Breast epithelium (tissue), 4 donors: ENCODE data around the gene PRRX2. TPM values are rescaled to one million over a fixed set of nuclear protein-coding genes. Genes with fewer than 3 reads are reported as not detected.
A peak's percentile ranks its signal among the peaks of the same experiment; 100 is the strongest.
"Not testable (repeated sequence)": the region's sequence is repeated elsewhere in the genome, so short reads cannot be mapped to it uniquely, and the experiment has no call there.

Source experiments
- DNase-seq, 2 donors: peaks; one replicate each; pipeline ENCODE4 v3.0.0-alpha.2; 2019; ENCODE audit warnings: low spot score in 2 of 2
- H3K27ac ChIP-seq, 2 donors: fragments of 200-600 bp; sonication (generic) in 1 of 2; one replicate each; pipeline ENCODE4 v1.5.1; 2016 to 2019; ENCODE audit warnings: mild to moderate bottlenecking in 1 of 2
- H3K27me3 ChIP-seq, 2 donors: fragments of 200-600 bp; sonication (generic) in 1 of 2; one replicate each; pipeline versions ENCODE4 v1.5.1 to v1.6.0; 2017 to 2019; ENCODE audit warnings: control low read depth in 1 of 2, mild to moderate bottlenecking in 1 of 2
- H3K36me3 ChIP-seq: fragments of 200-600 bp; one replicate; pipeline ENCODE4 v1.5.1; 2019
- H3K4me1 ChIP-seq, 2 donors: fragments of 200-600 bp; sonication (generic); one replicate each; pipeline ENCODE4 v1.5.1; 2016 to 2019; ENCODE audit warnings: control low read depth in 1 of 2
- H3K4me3 ChIP-seq, 3 donors: fragments of 200-600 bp; sonication (generic); 1 replicate in 2 of 3; 2 replicates in 1 of 3; pipeline ENCODE4 v1.5.1; 2016 to 2019; ENCODE audit warnings: mild to moderate bottlenecking in 3 of 3, moderate library complexity in 2 of 3
- H3K9me3 ChIP-seq, 2 donors: fragments of 200-600 bp; sonication (generic) in 1 of 2; one replicate each; pipeline ENCODE4 v1.5.1; 2016 to 2019; ENCODE audit warnings: control low read depth in 1 of 2
- POLR2A ChIP-seq: fragments of 450-650 bp; IDR thresholded peaks from one replicate; pipeline ENCODE4 v1.6.1; 2016; ENCODE audit warnings: antibody characterized with exemption, mild to moderate bottlenecking, moderate library complexity
- POLR2AphosphoS5 ChIP-seq, 3 donors: sonication (generic); formaldehyde crosslinking; IDR thresholded peaks; one replicate each; pipeline ENCODE4 v1.6.1; 2017; ENCODE audit warnings: antibody characterized with exemption in 3 of 3
- intact Hi-C: fragments of 100-400 bp; cut with DNase I; formaldehyde crosslinking; loops from one replicate; pipeline ENCODE4 v1.15.1; 2023; ENCODE audit warnings: low total_unique reads
- total RNA-seq, 3 donors: library from RNA; depleted of rRNA; stranded (reverse); fragments of >200 nt; gene quantifications; one replicate each; pipeline ENCODE4 v1.1.0, GENCODE V29; 2016
- TF ChIP-seq, protein P1 (sequence below), 3 donors: fragments of 450-650 bp; IDR thresholded peaks; one replicate each; pipeline ENCODE4 v1.5.1; 2016 to 2017; ENCODE audit warnings: antibody characterized with exemption in 3 of 3, mild to moderate bottlenecking in 3 of 3, moderate library complexity in 3 of 3

The PRRX2 gene
- total RNA-seq, 3 donors from 2014 or later: 4.4 to 35.1 (median 9.9) TPM

DNA sequence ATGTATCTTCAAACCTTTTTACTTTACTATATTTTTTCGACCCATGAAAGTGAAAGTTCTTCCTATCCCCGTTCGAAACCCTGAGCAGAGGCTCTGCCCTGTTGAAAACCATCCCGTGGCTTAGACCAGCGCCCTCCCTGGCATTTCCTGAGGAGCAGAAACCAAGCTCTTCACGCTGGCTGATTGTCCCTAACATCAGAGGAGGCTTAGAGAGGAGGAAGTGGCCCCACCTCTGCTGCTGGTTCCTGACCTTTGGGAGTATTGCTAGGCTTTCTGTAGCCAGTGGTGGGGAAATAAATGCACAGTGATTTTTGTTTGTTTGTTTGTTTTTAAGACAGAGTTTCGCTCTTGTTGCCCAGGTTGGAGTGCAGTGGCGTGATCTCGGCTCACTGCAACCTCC is 91.6 kb downstream of the PRRX2 start:
- intact Hi-C loops: no loop called here
- Histone ChIP-seq H3K9me3 (no peaks in the 10 kb centered on the region), H3K4me3 (no peak overlapping the region), H3K36me3 (no peaks in the 10 kb centered on the region), H3K27ac (no peak overlapping the region), H3K27me3 (no peaks in the 10 kb centered on the region), H3K4me1 (peaks cover 3 to 13% of the 10 kb centered on the region in 2 donors)
- TF ChIP-seq POLR2AphosphoS5 (IDR thresholded peaks at IDR 0.05) (no peak), POLR2A (no peak)
- TF ChIP-seq, protein P1, sequence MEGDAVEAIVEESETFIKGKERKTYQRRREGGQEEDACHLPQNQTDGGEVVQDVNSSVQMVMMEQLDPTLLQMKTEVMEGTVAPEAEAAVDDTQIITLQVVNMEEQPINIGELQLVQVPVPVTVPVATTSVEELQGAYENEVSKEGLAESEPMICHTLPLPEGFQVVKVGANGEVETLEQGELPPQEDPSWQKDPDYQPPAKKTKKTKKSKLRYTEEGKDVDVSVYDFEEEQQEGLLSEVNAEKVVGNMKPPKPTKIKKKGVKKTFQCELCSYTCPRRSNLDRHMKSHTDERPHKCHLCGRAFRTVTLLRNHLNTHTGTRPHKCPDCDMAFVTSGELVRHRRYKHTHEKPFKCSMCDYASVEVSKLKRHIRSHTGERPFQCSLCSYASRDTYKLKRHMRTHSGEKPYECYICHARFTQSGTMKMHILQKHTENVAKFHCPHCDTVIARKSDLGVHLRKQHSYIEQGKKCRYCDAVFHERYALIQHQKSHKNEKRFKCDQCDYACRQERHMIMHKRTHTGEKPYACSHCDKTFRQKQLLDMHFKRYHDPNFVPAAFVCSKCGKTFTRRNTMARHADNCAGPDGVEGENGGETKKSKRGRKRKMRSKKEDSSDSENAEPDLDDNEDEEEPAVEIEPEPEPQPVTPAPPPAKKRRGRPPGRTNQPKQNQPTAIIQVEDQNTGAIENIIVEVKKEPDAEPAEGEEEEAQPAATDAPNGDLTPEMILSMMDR (IDR thresholded peaks at IDR 0.05): no peak
- DNase-seq: no peak

DNA sequence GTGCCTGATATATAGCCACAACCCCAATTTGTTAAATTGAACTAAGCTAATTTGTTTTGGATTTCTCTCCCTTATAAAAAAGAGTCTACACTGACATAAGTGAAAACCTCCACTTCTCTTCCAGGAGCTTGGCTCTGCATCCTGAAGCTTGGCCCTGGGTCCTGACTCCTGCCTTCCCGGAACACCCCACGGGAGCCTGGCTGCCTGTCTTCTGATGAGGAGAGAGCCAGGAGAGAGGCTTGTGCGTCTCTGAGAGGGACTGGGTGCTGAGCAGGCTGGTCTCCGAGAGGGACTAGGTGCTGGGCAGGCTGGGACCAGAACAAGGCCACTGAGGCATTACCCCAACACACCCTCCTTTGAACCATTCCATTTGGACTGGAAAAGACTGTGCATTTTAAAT is 93.9 kb downstream of the PRRX2 start:
- TF ChIP-seq POLR2AphosphoS5 (IDR thresholded peaks at IDR 0.05) (no peak), POLR2A (no peak)
- TF ChIP-seq, protein P1 (IDR thresholded peaks at IDR 0.05): no peak
- peaks cover 3 to 5% of the 10 kb centered on the region in 2 donors for H3K4me1 ChIP-seq
- no peaks in the 10 kb centered on the region for H3K36me3 ChIP-seq
- no peak overlapping the region for H3K4me3 ChIP-seq
- H3K27ac ChIP-seq: peak overlapping the region; percentile 72 to 79
- no peak for DNase-seq
- intact Hi-C loops: no loop called here
- H3K27me3 ChIP-seq: no peaks in the 10 kb centered on the region
- H3K9me3 ChIP-seq: no peaks in the 10 kb centered on the region

DNA sequence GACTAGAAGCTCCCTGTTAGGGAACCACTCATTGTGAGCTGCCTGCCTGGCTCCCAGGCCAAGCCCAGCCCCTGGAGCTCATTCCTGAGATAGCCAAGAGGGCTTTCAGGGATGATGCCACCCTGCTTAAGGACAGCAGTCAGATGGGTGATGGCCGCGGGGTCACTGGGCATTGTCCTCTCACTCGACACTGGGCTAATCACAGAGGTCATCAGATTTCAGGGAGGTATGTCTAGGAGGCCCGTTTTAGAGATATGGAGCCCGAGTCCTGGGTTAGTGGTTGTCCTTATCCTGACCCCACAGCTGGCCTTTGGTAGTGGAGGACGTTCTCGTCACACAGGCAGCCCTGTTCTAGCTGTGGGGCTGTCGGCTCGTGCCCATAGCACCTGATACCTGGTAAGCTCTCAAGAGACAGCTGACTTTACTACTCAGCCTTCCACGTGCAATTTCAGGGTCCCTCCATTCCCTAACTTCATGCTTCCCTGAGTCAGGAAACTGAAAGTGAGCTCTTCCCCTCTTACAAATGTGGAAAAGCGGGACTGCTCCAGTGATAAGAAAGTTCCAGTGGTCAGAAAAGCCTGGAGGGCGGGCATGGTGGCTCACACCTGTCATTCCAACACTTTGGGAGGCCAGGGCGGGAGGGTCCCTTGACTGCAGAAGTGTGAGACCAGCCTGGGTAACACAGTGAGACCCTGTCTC is 94.5 kb downstream of the PRRX2 start:
- no peaks in the 10 kb centered on the region for H3K36me3 ChIP-seq
- no peak for DNase-seq
- H3K9me3 ChIP-seq: no peaks in the 10 kb centered on the region
- H3K27me3 ChIP-seq: no peaks in the 10 kb centered on the region
- peaks cover 3 to 5% of the 10 kb centered on the region in 2 donors for H3K4me1 ChIP-seq
- TF ChIP-seq, protein P1 (IDR thresholded peaks at IDR 0.05): no peak
- TF ChIP-seq POLR2A (no peak), POLR2AphosphoS5 (IDR thresholded peaks at IDR 0.05) (no peak)
- intact Hi-C loops: no loop called here
- no peak overlapping the region for H3K4me3 ChIP-seq
- peak overlapping the region; percentile 72 to 79 for H3K27ac ChIP-seq

DNA sequence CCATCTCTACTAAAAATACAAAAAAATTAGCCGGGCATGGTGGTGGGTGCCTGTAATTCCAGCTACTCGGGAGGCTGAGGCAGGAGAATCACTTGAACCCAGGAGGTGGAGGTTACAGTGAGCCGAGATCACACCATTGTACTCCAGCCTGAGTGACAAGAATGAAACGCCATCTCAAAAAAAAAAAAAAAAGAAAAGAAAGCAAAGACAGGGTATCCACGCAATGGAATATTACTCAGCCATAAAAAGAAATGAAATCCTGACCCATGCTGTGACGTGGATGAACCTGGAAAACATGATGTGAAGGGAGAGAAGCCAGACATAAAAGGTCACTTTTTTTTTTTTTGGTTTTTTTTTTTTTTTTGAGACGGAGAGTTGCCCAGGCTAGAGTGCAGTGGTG is 95.3 kb downstream of the PRRX2 start:
- H3K9me3 ChIP-seq, intact Hi-C loops, H3K4me3 ChIP-seq, H3K27me3 ChIP-seq, DNase-seq, H3K4me1 ChIP-seq, H3K36me3 ChIP-seq: not testable (repeated sequence)
- H3K27ac ChIP-seq: peak overlapping the region; percentile 87 to 91

DNA sequence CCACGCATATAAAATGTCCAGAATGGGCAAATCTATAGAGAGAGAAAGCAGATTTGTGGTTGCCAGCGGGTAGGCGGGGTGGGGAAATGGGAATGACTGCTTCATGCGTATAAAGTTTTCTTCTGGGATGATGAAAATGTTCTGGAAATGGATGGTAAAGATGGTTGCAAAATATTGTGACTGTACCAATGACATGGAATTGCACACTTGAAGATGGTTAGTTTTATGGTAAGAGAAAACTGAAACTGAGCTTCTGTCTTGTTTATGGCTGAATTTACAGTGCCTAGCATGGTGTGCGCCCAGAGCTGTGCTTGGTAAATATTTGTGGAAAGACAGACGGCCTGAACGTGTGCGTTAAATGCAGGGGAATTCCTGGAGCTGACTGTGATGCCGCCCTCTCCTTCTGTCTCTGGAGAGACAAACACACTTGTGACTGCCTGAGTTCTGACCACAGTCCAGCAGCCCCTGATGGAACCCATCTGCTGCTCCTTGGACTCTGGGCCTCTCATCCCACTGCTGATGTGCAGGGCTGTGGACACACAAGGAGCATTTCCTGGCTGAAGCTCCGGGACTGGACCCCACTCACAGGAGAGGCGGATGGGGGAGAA is 96.0 kb downstream of the PRRX2 start:
- Histone ChIP-seq H3K4me3 (no peak overlapping the region), H3K4me1 (peaks cover 3 to 5% of the 10 kb centered on the region in 2 donors), H3K9me3 (no peaks in the 10 kb centered on the region), H3K27ac (peak overlapping the region; percentile 87 to 91), H3K36me3 (no peaks in the 10 kb centered on the region), H3K27me3 (no peaks in the 10 kb centered on the region)
- TF ChIP-seq POLR2A (no peak), POLR2AphosphoS5 (IDR thresholded peaks at IDR 0.05) (no peak)
- TF ChIP-seq, protein P1 (IDR thresholded peaks at IDR 0.05): no peak
- DNase-seq: no peak
- intact Hi-C loops: no loop called here
